Fibroblast of skin of right quadriceps (primary cell): ENCODE data around the gene KCNS3.

Experiments used
- DNase-seq: peaks from one replicate; pipeline ENCODE4 v3.0.0-alpha.2; 2013

Gene KCNS3

DNA sequence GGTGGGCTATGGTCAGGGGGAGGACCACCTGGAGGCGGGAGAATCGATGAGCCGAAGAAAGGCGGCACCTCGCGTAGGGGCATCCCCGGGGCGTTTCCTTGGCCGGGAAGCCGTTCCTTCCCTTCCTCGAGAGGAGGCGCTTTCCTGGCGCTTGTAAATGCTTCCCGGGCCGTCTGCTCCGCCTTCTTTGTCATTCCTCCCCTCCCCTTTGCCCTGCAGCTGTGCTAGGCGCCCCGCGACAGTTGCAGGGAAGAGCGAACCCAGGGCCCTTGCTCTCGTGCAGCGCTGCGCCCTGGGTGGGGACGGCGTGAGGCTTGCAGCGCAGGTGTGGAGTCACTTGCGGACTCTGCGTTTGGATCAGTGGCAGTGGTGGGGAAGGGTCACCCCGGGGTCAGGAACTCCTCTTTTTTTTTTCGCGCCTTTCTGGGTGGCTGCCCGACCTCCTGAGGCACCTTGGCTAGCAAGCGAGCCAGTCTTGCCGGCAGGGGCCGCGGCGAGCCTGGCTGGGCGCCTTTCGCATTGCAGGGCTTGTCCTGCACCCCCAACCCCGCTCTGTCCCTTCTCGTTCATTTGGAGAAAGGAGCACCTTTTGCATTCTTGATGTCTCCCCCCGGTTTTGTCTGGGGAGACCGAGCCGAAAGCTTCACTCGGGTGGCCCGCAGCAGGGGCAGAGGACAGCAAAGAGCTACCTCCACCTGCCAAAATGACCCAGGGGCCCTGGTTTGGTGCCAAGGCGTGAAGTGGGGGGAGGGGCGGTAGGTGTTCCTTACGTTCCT, 858 bp downstream of the KCNS3 start:
- peak; percentile 58 for DNase-seq

DNA sequence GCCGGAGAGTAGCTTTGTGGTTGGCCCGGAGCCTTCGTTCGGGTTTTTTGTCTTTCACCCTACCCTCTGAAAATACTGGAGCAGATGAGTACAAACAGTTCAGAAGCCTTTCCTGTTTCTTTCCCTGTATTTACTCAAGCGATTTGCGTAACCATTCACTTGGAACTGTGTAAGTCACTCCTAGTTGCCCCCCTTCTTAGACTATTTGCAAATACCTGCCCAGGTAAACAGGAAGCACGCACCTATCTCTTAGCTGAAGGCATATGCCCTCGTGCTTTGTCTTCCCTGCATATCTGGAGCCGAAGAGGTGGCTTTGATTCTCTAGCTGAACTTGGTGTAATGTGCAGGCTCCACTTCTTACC, 1.4 kb downstream of the KCNS3 start:
- no peak for DNase-seq

GRCh38 chr2:17892770-17893534, 14.5 kb downstream of the KCNS3 start:
- no peak for DNase-seq

- DNase-seq: no peak
These were observed 15.5 kb downstream of the KCNS3 start for GRCh38 chr2:17894005-17894404.

GRCh38 chr2:17894556-17894955, 16.1 kb downstream of the KCNS3 start:
- DNase-seq: no peak

GRCh38 chr2:17899871-17900270, 21.4 kb downstream of the KCNS3 start:
- DNase-seq: no peak

DNA sequence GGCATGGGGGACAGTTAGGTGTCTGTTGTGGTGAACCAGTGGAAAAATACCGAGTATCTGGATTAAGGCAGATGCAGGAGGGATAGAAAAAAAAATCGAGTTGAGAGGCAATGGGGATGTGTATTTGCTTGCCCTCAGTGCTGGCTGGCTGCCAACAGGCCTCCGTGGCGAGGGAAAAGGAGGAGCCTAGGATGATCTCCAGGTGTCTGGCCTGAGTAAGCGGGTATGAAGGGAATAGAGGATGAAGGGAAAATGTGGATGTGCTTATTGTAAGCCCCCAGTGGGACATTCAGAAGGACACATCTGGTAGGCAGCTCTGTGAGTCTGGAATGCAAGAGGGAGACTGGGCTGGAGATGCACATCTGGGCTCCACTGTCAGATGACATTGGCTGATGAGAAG, 22.8 kb downstream of the KCNS3 start:
- peak; percentile 25 for DNase-seq

- DNase-seq: no peak
These were observed 32.5 kb downstream of the KCNS3 start for GRCh38 chr2:17910980-17911379.

DNA sequence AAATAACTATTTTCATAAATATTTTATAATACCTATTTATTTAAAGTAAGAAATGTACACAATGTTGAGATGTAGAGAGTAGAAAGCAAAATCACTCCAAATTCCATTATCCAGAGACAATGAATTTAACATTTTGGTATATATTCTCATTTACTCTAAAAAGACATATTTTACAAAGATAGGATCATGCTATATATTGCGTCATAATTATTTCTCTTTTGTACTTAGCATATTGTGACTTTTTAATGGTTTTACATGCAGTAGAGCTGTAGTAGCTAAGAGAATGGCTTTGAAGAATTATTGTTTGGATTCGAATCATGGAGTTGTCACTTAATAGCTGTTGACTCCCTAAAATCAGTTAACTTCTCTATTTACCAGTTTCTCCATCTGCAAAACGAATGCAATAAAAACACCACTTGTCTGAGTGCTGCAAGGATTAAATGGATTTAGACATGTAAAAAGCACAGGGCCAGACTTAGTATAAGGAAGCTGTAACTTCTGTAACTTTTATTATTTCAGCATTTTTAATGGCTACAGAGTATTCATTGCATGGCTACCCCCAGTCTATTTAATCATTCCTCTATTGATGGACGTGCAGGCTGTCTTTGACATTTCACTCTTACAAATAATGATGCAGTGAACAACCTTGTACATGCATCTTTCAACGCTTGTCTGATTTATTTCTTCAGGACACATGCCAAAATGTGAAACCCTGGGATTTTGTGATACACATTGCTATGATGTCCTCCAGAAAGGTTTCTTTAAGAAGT, 33.2 kb downstream of the KCNS3 start:
- DNase-seq: no peak

DNA sequence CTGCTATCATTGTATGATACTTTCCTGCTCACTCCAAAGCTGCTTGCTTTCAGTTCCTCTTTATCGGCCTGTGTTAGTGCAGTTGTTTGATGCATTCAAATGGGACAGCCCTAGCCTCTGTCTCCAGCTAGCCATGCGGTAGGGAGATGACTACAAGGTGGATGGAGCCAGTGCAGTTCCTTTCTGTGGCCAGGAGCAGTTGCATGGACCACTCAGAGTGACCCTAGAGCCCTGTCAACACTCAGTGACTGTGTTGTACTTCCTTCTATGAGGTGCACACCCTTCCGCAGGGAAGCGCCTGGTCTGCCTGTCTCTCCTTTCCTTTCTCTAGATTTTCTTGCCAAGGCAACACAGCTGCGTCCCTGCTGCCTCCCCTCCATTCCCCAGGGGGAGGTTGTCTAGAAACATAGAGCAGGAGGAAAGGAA, 33.8 kb downstream of the KCNS3 start:
- no peak for DNase-seq

DNA sequence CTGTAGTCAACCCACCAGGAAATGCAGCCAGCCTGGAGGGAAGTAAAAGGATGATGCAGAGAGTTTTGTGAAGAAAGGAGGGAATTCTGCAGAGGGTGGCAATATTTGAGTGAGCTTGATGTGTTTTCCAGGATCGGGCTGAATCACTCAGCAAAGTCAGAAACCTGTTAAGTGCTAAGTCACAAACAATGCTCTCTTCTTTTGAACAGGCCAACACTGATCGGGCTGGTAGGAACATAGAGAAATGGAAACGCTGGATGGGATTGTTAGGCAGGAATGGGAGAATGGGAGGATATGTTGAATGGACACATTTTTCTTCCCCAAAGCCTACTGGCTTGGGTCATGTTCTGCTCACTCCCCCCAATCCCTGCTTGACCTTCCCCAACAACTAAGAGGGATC, 36.6 kb downstream of the KCNS3 start:
- DNase-seq: no peak

GRCh38 chr2:17915811-17916518, 37.5 kb downstream of the KCNS3 start:
- no peak for DNase-seq

DNA sequence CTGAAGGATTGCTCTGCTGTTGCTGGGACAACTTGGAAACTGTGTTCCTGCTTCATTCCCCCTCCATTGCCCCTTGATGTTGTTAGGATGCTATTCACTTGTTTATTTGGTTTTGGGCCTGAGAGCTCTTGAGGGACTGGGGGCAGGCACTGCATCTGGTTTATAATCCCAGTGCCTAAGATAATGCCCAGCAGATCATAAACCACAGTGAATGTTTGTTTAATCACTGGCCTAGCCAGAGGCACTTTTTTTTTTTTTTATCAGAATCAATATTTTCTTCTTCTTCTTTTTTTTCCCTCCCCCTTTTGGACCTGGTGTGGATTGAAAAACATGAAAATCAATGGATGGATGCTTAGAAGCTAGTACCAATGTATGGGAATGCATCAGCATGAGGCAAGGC, 38.1 kb downstream of the KCNS3 start:
- DNase-seq: no peak

GRCh38 chr2:17918789-17919188, 40.3 kb downstream of the KCNS3 start:
- DNase-seq: peak; percentile 7

DNA sequence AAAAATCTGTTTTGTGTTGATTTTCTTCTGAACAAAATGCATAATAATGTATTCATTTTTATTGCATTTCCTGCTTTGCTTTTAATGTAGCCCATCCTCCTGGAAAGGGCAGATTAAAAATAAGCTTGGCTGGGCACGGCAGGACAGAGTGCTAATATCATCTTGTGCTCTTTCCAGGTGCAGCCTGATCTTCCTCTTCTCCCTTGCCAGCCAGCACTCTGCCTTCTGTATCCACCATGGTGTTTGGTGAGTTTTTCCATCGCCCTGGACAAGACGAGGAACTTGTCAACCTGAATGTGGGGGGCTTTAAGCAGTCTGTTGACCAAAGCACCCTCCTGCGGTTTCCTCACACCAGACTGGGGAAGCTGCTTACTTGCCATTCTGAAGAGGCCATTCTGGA, 52.3 kb downstream of the KCNS3 start:
- DNase-seq: no peak

DNA sequence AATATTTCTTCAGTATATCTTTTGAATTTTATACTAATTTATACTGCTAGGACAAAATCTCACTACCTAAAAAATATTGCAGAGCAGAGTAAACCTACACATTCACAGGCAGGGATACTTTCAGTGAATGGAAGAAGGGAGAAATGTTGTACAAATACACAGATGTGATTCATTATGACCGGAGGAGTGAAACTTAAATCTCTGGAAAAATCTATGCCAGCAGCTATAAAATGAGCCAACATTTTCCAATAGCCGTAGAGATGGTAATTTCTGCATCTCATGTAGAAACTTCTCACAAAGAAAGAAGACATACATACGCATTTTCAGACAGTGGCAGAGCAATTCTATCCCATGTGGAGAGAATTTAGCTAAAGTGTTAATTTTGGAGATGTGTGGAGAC, 54.8 kb downstream of the KCNS3 start:
- peak; percentile 18 for DNase-seq

DNA sequence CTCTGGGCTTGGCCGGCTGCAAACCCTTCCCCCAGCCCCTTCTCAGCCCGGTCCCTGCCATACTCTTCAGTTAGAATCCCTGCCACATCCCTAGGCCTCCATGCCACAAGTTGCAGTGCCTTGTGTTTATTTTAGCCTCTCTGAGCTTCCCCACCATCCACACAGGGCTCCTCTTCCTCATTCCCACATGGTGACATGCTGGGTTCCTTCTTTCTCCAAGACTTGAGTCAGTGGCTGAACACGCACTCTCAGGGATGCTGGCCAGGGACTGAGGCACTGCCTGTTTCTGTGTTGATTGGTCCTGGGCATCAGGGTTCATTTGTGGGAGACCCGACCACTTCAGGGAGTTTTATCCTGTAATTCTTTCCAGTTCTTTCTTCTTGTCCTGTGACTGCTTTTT, 56.3 kb downstream of the KCNS3 start:
- peak; percentile 73 for DNase-seq

- no peak for DNase-seq
These were observed 56.9 kb downstream of the KCNS3 start for GRCh38 chr2:17935242-17935885.

GRCh38 chr2:17936599-17936998, 58.1 kb downstream of the KCNS3 start:
- no peak for DNase-seq

GRCh38 chr2:17940091-17940630, 61.7 kb downstream of the KCNS3 start:
- DNase-seq: no peak

DNA sequence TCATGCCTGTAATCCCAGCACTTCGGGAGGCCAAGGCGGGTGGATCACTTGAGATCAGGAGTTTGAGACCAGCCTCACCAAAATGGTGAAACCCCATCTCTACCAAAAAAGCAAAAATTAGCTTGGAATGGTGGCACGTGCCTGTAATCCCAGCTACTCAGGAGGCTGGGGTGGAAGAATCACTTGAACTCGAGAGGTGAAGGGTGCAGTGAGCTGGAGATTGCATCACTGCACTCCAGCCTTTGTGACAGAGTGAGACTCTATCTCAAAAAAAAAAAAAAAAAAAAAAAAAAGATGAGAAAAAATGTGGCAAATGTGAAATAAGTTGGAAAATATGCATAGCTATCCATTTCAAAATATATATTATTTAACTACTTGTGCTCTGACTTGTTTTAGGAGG, 65.0 kb downstream of the KCNS3 start:
- no peak for DNase-seq

- no peak for DNase-seq
These were observed 68.6 kb downstream of the KCNS3 start for GRCh38 chr2:17947113-17947512.
